Tongue (tissue), 2 donors: ENCODE measurements around the gene ZDHHC11B. TPM values are rescaled to one million over a fixed set of nuclear protein-coding genes. Genes with fewer than 3 reads are reported as not detected.
"Not testable (repeated sequence)": the region's sequence is repeated elsewhere in the genome, so short reads cannot be mapped to it uniquely, and the experiment has no call there.

Experiments used
- DNase-seq: peaks from one replicate; pipeline ENCODE4 v3.0.0-alpha.2; 2015
- total RNA-seq: library from RNA; depleted of rRNA; stranded (reverse); fragments of >200 nt; gene quantifications from one replicate; pipeline ENCODE4 v1.2.3, GENCODE V29; 2014

ZDHHC11B gene
- total RNA-seq, 1 donor from 2014 or later: 5.3 TPM

GRCh38 chr5:684751-685216 lies 99.7 kb downstream of the ZDHHC11B start:
- DNase-seq: no peak

GRCh38 chr5:683551-684481 lies 100.7 kb downstream of the ZDHHC11B start:
- no peak for DNase-seq

GRCh38 chr5:682651-683358 lies 101.7 kb downstream of the ZDHHC11B start:
- not testable (repeated sequence) for DNase-seq

- not testable (repeated sequence) for DNase-seq
Observed at GRCh38 chr5:682216-682615, 102.3 kb downstream of the ZDHHC11B start.

- DNase-seq: not testable (repeated sequence)
Observed at GRCh38 chr5:681317-682191, 103.0 kb downstream of the ZDHHC11B start.

GRCh38 chr5:680836-681235 lies 103.7 kb downstream of the ZDHHC11B start:
- not testable (repeated sequence) for DNase-seq

GRCh38 chr5:680118-680795 lies 104.3 kb downstream of the ZDHHC11B start:
- DNase-seq: not testable (repeated sequence)

- not testable (repeated sequence) for DNase-seq
Observed at GRCh38 chr5:679166-679895, 105.2 kb downstream of the ZDHHC11B start.

- not testable (repeated sequence) for DNase-seq
Observed at GRCh38 chr5:678521-678920, 106.0 kb downstream of the ZDHHC11B start.

- no peak for DNase-seq
Observed at GRCh38 chr5:677131-678101, 107.1 kb downstream of the ZDHHC11B start.

GRCh38 chr5:676699-677076 lies 107.8 kb downstream of the ZDHHC11B start:
- no peak for DNase-seq

GRCh38 chr5:675871-676698 lies 108.4 kb downstream of the ZDHHC11B start:
- no peak for DNase-seq

- no peak for DNase-seq
Observed at GRCh38 chr5:675111-675870, 109.2 kb downstream of the ZDHHC11B start.

GRCh38 chr5:674630-675011 lies 109.9 kb downstream of the ZDHHC11B start:
- DNase-seq: peak; percentile 66

GRCh38 chr5:673831-674629 lies 110.5 kb downstream of the ZDHHC11B start:
- peak; percentile 32 for DNase-seq

- no peak for DNase-seq
Observed at GRCh38 chr5:673161-673830, 111.2 kb downstream of the ZDHHC11B start.
